ENCODE measurements around the gene FAH.

Gene FAH

GRCh38 chr15:80186066-80186465 is 33.3 kb downstream of the FAH start:
- TF ChIP-seq MAX (IDR thresholded peaks at IDR 0.05; ENCODE audit: low read depth, low read length), result no peak
- TF ChIP-seq, protein P1, sequence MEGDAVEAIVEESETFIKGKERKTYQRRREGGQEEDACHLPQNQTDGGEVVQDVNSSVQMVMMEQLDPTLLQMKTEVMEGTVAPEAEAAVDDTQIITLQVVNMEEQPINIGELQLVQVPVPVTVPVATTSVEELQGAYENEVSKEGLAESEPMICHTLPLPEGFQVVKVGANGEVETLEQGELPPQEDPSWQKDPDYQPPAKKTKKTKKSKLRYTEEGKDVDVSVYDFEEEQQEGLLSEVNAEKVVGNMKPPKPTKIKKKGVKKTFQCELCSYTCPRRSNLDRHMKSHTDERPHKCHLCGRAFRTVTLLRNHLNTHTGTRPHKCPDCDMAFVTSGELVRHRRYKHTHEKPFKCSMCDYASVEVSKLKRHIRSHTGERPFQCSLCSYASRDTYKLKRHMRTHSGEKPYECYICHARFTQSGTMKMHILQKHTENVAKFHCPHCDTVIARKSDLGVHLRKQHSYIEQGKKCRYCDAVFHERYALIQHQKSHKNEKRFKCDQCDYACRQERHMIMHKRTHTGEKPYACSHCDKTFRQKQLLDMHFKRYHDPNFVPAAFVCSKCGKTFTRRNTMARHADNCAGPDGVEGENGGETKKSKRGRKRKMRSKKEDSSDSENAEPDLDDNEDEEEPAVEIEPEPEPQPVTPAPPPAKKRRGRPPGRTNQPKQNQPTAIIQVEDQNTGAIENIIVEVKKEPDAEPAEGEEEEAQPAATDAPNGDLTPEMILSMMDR (IDR thresholded peaks at IDR 0.05; ENCODE audit: low read depth, low read length), result no peak
- TF ChIP-seq MYC (IDR thresholded peaks at IDR 0.05; ENCODE audit: low read depth, low read length), result no peak
- TF ChIP-seq POLR2A (IDR thresholded peaks at IDR 0.05; ENCODE audit: extremely low read depth, insufficient read length), result no peak
- H3K4me3 ChIP-seq (ENCODE audit: low read depth, low read length), result no peak overlapping the region
- no peak for DNase-seq (ENCODE audit: low read depth)

GRCh38 chr15:80186597-80186996 is 33.8 kb downstream of the FAH start:
- no peak overlapping the region for H3K4me3 ChIP-seq (ENCODE audit: low read depth, low read length)
- TF ChIP-seq MAX (IDR thresholded peaks at IDR 0.05; ENCODE audit: low read depth, low read length) (no peak), MYC (IDR thresholded peaks at IDR 0.05; ENCODE audit: low read depth, low read length) (no peak)
- no peak for DNase-seq (ENCODE audit: low read depth)

DNA sequence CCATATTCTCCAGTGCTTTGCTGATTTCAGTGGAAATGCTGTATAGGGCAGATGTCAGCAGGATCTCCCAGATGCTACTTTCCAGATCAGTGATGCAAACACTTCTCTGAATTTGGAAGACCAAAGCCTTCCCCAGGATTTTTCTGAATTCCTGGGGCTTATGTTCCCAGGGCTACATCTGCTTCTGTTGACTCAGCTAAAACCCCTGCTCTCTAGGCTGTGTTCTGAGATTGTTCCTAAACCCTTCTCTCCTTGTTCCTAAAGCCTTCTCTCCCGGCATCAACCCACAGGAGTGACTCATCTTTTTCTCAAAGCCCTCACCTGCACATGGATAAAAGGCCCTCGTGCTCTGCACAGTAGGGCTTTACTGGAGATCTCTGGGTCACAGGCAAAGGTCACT is 35.5 kb downstream of the FAH start:
- no peak for TF ChIP-seq MYC (IDR thresholded peaks at IDR 0.05; ENCODE audit: low read depth, low read length)
- no peak for TF ChIP-seq MAX (IDR thresholded peaks at IDR 0.05; ENCODE audit: low read depth, low read length)
- TF ChIP-seq POLR2A (IDR thresholded peaks at IDR 0.05; ENCODE audit: extremely low read depth, insufficient read length), result no peak
- TF ChIP-seq, protein P1 (IDR thresholded peaks at IDR 0.05; ENCODE audit: low read depth, low read length), result no peak
- no peak overlapping the region for H3K4me3 ChIP-seq (ENCODE audit: low read depth, low read length)
- no peak for DNase-seq (ENCODE audit: low read depth)

DNA sequence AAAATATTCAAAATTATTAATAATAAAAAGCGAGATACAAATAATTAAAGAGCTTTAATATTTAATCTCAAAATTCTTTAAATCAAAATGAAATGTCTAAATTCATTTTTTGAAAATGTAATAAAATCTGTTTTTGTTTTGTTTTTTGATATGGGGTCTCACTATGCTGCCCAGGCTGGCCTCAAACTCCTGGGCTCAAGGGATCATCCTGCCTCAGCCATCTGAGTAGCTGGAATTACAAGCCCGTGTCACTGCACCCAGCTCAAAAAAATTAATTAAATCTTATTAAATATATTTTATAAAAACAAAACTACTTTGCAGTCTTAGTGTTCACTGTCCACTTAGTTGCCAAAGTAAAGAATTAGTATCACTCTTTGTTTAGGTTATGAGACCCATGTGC is 38.4 kb downstream of the FAH start:
- no peak overlapping the region for H3K4me3 ChIP-seq (ENCODE audit: low read depth, low read length)
- no peak for DNase-seq (ENCODE audit: low read depth)
- TF ChIP-seq MYC (IDR thresholded peaks at IDR 0.05; ENCODE audit: low read depth, low read length), result no peak
- TF ChIP-seq MAX (IDR thresholded peaks at IDR 0.05; ENCODE audit: low read depth, low read length), result no peak
- no peak for TF ChIP-seq POLR2A (IDR thresholded peaks at IDR 0.05; ENCODE audit: extremely low read depth, insufficient read length)
- TF ChIP-seq, protein P1 (IDR thresholded peaks at IDR 0.05; ENCODE audit: low read depth, low read length), result no peak

GRCh38 chr15:80191897-80192595 is 39.2 kb downstream of the FAH start:
- no peak overlapping the region for H3K4me3 ChIP-seq (ENCODE audit: low read depth, low read length)
- no peak for DNase-seq (ENCODE audit: low read depth)
- TF ChIP-seq, protein P1 (IDR thresholded peaks at IDR 0.05; ENCODE audit: low read depth, low read length), result no peak
- no peak for TF ChIP-seq POLR2A (IDR thresholded peaks at IDR 0.05; ENCODE audit: extremely low read depth, insufficient read length)
- no peak for TF ChIP-seq MYC (IDR thresholded peaks at IDR 0.05; ENCODE audit: low read depth, low read length)
- no peak for TF ChIP-seq MAX (IDR thresholded peaks at IDR 0.05; ENCODE audit: low read depth, low read length)

- no peak for DNase-seq (ENCODE audit: low read depth)
- H3K4me3 ChIP-seq (ENCODE audit: low read depth, low read length), result no peak overlapping the region
- TF ChIP-seq, protein P1 (IDR thresholded peaks at IDR 0.05; ENCODE audit: low read depth, low read length), result no peak
- TF ChIP-seq POLR2A (IDR thresholded peaks at IDR 0.05; ENCODE audit: extremely low read depth, insufficient read length) (no peak), MAX (IDR thresholded peaks at IDR 0.05; ENCODE audit: low read depth, low read length) (no peak), MYC (IDR thresholded peaks at IDR 0.05; ENCODE audit: low read depth, low read length) (no peak)
Measured at GRCh38 chr15:80194186-80194585, 41.4 kb downstream of the FAH start.
